GM19328 (cell line): ENCODE results near the gene DEFB116.
"Not testable (repeated sequence)": the region's sequence is repeated elsewhere in the genome, so short reads cannot be mapped to it uniquely, and the experiment has no call there.

Source experiments
- ATAC-seq: cut with Tn5 transposase; IDR thresholded peaks from one replicate; pipeline ENCODE4 v1.9.1; 2021; ENCODE audit warnings: mild to moderate bottlenecking, moderate library complexity; ENCODE audit not compliant: unreplicated experiment

Gene DEFB116, protein sequence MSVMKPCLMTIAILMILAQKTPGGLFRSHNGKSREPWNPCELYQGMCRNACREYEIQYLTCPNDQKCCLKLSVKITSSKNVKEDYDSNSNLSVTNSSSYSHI

DNA sequence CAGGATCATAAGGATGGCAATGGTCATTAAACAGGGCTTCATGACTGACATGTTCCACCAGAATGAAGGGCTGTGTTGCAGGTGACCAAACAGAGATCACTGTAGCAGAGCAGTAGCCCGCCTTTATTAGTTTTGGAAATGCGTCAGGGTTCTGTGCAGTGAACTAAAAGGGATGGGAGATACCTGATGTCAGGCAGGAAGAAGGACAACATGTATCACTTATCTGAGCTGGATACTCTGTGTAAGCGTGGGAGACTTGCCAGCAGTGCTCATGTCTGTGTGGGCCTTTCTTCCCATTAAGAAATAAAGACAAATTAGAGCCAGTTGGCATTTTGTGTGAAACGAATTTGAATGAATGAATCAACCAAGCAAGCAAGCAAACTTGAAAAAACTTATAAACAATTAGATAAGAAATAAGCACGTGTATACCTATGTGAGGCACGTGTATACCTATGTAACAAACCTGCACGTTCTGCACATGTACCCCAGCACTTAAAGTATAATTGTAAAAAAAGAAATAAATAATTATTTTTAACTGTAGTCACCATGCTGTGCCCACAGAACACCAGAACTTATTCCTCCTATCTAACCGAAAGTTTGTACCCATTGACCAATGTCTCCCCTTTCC, at the start of gene DEFB116:
TSS of gene DEFB116 (minus strand) at position 51 of the 628 bp plus-strand sequence. CDS start at position 51, 0 bp downstream.
- ATAC-seq, result no peak

DNA sequence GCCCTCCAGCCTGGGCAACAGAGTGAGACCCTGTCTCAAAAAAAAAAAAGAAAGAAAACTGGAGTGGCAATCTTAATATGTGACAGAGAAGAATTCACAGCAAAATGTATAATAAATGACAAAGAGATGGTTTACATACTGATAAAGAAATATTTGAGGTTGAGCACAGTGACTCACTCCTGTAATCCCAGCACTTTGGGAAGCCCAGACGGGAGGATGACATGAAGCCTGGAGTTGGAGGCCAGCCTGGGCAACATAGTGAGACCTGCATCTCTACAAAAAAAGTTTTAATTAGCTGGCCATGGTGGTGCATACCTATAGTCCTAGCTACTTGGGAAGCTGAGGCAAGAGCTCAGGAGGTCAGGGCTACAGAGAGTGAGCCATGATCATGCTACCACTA, 47.6 kb upstream of the DEFB116 start:
- ATAC-seq, result no peak

DNA sequence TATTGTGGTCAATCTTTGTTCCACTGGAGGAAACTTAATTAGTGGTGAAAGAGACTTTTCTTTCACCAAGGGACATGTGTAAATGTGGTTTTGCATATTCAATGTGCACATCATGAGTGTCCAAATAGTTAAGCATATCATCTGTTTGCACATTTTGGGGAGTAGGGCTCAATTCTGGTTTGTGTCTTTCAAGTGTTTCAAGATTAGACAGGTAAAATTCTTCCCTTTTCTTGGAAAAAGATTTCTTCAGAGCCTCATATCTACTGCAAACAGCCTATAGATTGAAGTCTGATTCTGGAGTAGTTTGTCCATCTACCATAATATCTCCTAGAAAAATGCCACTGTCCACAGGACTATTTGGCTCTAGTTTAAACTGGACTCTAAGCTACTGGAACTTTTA, 33.1 kb upstream of the DEFB116 start:
- no peak for ATAC-seq

DNA sequence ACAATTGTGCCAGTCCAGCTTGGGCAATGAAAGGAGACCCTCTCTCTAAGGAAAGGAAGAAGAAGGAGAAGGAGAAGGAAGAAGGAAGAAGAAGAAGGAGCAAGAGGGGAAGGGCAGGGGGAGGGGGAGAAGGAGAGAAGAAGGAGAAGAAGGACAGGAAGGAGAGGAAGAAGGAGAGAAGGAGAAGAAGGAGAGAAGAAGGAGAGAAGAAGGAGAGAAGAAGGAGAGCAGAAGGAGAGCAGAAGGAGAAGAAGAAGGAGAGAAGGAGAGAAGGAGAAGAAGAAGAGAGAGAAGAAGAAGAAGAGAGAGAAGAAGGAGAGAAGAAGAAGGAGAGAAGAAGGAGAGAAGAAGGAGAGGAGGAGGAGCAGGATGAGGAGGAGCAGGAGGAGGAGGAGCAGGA, 22.5 kb upstream of the DEFB116 start:
- no peak for ATAC-seq

DNA sequence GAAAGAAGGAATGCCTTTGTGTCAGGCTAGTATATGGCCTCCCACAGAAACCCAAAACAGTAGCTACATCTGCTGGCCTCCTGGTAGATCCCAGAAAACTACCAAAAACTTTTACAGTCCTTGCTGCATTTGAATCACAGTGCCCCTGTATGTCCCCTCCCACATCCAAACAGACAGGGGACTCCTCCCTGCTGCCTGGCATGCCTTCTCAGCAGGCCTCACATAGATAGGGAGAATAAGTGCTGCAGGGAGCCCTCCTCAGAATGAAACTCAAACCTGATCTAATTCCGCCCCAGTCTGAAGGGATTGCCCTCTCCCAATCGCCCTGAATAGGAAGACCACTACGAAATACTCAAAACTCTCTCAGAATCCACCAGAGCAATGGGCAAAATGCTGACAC, 14.1 kb upstream of the DEFB116 start:
- no peak for ATAC-seq

DNA sequence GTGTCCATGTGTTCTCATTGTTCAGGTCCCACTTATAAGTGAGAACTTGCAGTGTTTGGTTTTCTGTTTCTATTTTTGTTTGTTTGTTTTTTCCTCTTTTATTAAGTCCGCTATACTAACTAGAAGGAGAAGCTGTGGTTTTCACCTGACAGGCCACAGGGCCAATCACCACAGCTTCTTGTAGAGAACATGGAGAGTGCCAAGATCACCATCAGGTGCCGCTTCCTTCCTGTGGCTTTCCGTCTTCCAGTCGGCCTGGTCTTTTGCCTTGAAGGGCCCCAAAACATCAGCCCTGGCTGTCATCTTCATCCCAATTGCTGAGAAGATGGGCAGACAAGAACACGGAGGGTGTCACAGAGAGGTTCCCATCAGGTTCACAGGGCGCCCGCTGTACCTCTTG, 23.4 kb downstream of the DEFB116 start:
- not testable (repeated sequence) for ATAC-seq

DNA sequence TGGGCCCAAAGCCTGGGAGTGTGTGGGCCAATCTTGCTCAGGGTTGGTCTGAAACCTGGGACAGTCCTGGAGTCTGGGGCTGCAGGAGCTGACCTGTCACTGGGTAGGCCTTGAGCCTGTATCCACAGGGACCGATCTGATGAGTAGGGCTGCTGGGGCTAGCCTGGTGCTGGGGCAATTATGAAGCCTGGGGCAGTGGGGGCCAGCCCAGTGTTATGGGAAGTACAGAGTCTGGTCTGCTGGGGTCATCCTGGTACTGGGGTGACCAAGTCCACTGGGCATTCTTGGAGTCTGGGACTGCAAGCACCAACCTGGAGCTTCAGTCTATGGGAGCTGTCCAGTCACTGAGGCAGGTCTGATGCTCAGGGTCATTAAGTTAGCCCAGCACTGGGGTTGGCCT, 30.2 kb downstream of the DEFB116 start:
- ATAC-seq, result no peak

DNA sequence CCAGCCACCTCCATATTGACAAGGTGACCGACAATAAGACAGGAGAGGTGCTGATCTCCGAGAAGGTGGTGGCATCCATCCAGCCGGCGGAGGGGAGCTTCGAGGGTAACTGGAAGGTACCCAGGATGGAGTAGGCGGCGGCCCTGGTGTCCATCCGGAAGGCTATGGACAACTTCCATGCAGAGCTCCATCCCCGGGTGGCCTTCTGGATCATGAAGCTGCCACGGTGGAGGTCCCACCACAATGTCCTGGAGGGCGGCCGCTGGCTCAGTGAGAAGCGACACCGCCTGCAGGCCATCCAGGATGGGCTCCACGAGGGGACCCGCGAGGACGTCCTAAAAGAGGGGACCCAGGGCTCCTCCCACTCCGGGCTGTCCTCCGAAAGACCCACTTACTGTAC, 33.9 kb downstream of the DEFB116 start:
- ATAC-seq, result no peak

DNA sequence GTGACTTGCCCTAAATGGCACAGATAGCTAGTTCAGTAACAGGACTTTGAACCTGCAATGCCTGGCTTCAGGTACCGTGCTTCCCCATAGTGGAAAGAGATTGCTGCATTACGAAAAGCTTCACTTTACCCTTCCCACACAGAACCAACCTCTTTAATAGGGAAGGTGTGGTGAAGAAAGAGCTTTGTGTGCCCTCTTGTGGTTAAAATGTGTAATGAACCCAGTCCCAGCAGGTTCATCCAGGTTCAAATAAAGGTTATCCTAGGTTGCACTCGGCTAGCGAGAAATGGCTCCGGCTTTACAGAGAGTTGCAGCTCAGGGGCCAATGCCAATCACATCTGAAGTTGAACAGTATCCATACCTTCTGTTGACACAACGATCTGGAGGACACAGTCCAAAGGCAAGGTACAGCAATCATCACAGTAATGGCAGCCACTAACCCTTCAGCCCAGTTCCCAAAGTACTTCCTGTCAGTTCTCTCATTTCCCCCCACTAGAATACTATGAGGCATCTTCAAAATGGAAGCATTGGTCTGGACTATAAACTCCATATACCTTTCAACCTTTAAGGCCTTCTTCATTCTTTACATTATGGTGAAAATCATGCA, 48.0 kb downstream of the DEFB116 start:
- no peak for ATAC-seq

DNA sequence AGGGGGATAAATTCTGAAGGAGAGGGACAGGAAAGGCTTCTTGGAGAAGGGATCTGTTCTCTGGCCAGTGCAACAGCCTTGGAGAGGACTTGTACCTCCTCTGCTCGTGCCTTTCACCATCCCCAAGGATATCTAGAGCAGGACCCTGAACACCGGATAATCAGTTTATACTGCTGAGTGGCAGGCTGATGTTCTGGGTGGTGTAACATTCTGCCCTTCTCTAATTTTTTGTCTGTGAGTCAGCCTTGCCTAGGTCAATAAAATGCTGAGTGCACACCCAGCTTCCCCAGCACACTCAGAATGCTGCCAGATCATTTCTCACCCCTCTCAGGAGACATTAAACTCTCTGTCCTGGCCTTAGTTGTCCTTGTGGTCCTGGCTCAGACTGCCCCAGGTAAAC, 51.0 kb downstream of the DEFB116 start, which contains the start of gene DEFB115:
TSS of gene DEFB115 (plus strand) at position 301 of the 400 bp plus-strand sequence. CDS start at position 301, 0 bp downstream.
- no peak for ATAC-seq

DNA sequence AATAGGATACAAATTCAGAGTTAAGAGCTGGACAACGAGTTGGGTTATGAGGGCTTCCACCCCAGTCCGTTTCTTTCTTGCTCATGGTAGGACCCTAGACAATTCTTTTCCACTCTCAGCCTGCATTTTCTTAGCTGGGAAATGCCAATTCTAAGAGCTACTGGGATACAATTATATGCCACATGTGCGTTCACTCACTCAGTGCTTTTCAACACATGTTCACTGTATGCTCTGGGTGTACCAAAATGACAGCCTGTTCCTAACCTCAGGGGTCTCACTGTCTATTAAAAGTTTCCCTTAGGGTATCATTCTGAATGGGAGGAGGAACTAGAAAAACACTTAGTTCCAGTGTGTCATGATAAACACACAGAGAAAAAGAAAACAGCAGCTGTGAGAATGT, 51.4 kb downstream of the DEFB116 start:
- ATAC-seq, result no peak
